ENCODE data around the gene NACA2. TPM values are rescaled to one million over a fixed set of nuclear protein-coding genes. Genes with fewer than 3 reads are reported as not detected.
A peak's percentile ranks its signal among the peaks of the same experiment; 100 is the strongest.
"Not testable (repeated sequence)": the region's sequence is repeated elsewhere in the genome, so short reads cannot be mapped to it uniquely, and the experiment has no call there.

Gene NACA2
- total RNA-seq, 1 donor from 2014 or later: not detected

GRCh38 chr17:61554209-61554608 is 36.8 kb downstream of the NACA2 start:
- no peak for DNase-seq (ENCODE audit: low spot score)
- ATAC-seq: no peak

GRCh38 chr17:61552560-61552959 is 38.5 kb downstream of the NACA2 start:
- ATAC-seq; DNase-seq (ENCODE audit: low spot score): not testable (repeated sequence)

- peak; percentile 80 for ATAC-seq
- no peak for DNase-seq (ENCODE audit: low spot score)
Measured at GRCh38 chr17:61551255-61551742, 39.7 kb downstream of the NACA2 start.

GRCh38 chr17:61547113-61547512 is 43.9 kb downstream of the NACA2 start:
- no peak for DNase-seq (ENCODE audit: low spot score)
- ATAC-seq: no peak

GRCh38 chr17:61545335-61545938 is 45.6 kb downstream of the NACA2 start:
- no peak for DNase-seq (ENCODE audit: low spot score)
- no peak for ATAC-seq

- DNase-seq (ENCODE audit: low spot score) (no peak), ATAC-seq (no peak)
Measured at GRCh38 chr17:61543786-61544415, 47.1 kb downstream of the NACA2 start.

GRCh38 chr17:61542027-61542426 is 49.0 kb downstream of the NACA2 start:
- ATAC-seq (no peak), DNase-seq (ENCODE audit: low spot score) (no peak)

- no peak for DNase-seq (ENCODE audit: low spot score)
Measured at GRCh38 chr17:61540874-61541273, 50.1 kb downstream of the NACA2 start.

More at GRCh38 chr17:61540874-61541273, 50.1 kb downstream of the NACA2 start:
- no peak for ATAC-seq

Other genes with a start within 250 kb of the NACA2 start
- 7.4 TPM for gene TBX2, start 191.4 kb downstream of the NACA2 start, total RNA-seq
- gene TBX4, start 138.8 kb downstream of the NACA2 start, total RNA-seq: not detected